IPS-NIHi11 (cell line): ENCODE data around the gene CABLES1.

Experiments used
- DNase-seq: peaks from one replicate; pipeline ENCODE4 v3.0.0; 2012; ENCODE audit warnings: mixed read lengths, low spot score

The CABLES1 gene

GRCh38 chr18:23194997-23195957 lies 60.0 kb downstream of the CABLES1 start:
- DNase-seq = no peak

GRCh38 chr18:23196119-23197007 lies 61.1 kb downstream of the CABLES1 start:
- peak; percentile 64 for DNase-seq

GRCh38 chr18:23198217-23198845 lies 63.0 kb downstream of the CABLES1 start:
- no peak for DNase-seq

GRCh38 chr18:23200756-23201155 lies 65.5 kb downstream of the CABLES1 start:
- DNase-seq = no peak

- no peak for DNase-seq
Observed at GRCh38 chr18:23201741-23202140, 66.5 kb downstream of the CABLES1 start.

GRCh38 chr18:23203891-23204432 lies 68.7 kb downstream of the CABLES1 start:
- DNase-seq = no peak

GRCh38 chr18:23204589-23205235 lies 69.4 kb downstream of the CABLES1 start:
- no peak for DNase-seq

- no peak for DNase-seq
Observed at GRCh38 chr18:23205980-23206379, 70.7 kb downstream of the CABLES1 start.

GRCh38 chr18:23207191-23207955 lies 72.1 kb downstream of the CABLES1 start:
- peak; percentile 82 for DNase-seq

GRCh38 chr18:23207994-23208393 lies 72.7 kb downstream of the CABLES1 start:
- DNase-seq = no peak

- no peak for DNase-seq
Observed at GRCh38 chr18:23208600-23208999, 73.3 kb downstream of the CABLES1 start.

GRCh38 chr18:23209031-23209430 lies 73.7 kb downstream of the CABLES1 start:
- no peak for DNase-seq

- no peak for DNase-seq
Observed at GRCh38 chr18:23209796-23210195, 74.5 kb downstream of the CABLES1 start.

- DNase-seq = no peak
Observed at GRCh38 chr18:23210526-23210925, 75.2 kb downstream of the CABLES1 start.

- DNase-seq = no peak
Observed at GRCh38 chr18:23211146-23211545, 75.9 kb downstream of the CABLES1 start.

- DNase-seq = no peak
Observed at GRCh38 chr18:23212161-23212560, 76.9 kb downstream of the CABLES1 start.

GRCh38 chr18:23213200-23213599 lies 77.9 kb downstream of the CABLES1 start:
- DNase-seq = no peak

GRCh38 chr18:23217781-23218180 lies 82.5 kb downstream of the CABLES1 start:
- no peak for DNase-seq

- no peak for DNase-seq
Observed at GRCh38 chr18:23220355-23220754, 85.1 kb downstream of the CABLES1 start.

GRCh38 chr18:23223641-23224040 lies 88.4 kb downstream of the CABLES1 start:
- no peak for DNase-seq

GRCh38 chr18:23225503-23225902 lies 90.2 kb downstream of the CABLES1 start:
- no peak for DNase-seq
